ENCODE measurements around the gene ADORA1.

DNA sequence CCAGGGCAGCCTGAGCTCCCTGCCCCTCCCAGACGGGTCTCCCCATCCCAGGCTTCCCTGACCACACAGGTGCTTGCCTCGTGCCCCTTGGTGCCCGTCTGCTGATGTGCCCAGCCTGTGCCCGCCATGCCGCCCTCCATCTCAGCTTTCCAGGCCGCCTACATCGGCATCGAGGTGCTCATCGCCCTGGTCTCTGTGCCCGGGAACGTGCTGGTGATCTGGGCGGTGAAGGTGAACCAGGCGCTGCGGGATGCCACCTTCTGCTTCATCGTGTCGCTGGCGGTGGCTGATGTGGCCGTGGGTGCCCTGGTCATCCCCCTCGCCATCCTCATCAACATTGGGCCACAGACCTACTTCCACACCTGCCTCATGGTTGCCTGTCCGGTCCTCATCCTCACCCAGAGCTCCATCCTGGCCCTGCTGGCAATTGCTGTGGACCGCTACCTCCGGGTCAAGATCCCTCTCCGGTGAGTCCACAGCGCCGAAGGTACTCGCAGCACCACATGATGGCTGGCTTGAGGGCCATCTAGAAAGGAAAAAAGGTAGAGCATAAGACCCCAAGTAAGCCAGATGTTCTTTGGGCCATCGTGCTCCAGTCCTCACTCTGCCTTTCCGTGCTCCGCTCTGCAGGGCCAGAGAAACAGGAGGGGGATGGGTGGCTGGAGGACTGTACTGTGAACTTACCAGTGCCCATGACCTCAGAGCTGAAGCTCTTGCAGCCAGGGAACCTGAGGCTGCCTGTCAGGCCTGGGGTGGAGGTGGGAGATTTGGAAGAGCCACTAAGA is 1.4 kb downstream of the ADORA1 start:
- TF ChIP-seq, protein P1, sequence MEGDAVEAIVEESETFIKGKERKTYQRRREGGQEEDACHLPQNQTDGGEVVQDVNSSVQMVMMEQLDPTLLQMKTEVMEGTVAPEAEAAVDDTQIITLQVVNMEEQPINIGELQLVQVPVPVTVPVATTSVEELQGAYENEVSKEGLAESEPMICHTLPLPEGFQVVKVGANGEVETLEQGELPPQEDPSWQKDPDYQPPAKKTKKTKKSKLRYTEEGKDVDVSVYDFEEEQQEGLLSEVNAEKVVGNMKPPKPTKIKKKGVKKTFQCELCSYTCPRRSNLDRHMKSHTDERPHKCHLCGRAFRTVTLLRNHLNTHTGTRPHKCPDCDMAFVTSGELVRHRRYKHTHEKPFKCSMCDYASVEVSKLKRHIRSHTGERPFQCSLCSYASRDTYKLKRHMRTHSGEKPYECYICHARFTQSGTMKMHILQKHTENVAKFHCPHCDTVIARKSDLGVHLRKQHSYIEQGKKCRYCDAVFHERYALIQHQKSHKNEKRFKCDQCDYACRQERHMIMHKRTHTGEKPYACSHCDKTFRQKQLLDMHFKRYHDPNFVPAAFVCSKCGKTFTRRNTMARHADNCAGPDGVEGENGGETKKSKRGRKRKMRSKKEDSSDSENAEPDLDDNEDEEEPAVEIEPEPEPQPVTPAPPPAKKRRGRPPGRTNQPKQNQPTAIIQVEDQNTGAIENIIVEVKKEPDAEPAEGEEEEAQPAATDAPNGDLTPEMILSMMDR (IDR thresholded peaks at IDR 0.05), result no peak
- TF ChIP-seq EZH2 (IDR thresholded peaks at IDR 0.05; ENCODE audit: borderline replicate concordance, insufficient read depth, low read depth, low read length, poor library complexity, severe bottlenecking), result no peak

Measured in B cell (primary cell).